Astrocyte of the spinal cord (primary cell): Measurements from ENCODE around the gene USP22.

Experiments
- DNase-seq: peaks from one replicate; pipeline ENCODE4 v3.0.0; 2011; ENCODE audit warnings: low read depth, low spot score
- H3K4me3 ChIP-seq: 2 replicates; pipeline ENCODE4 v1.5.1; 2011; ENCODE audit warnings: low read depth, mild to moderate bottlenecking, low read length, moderate library complexity
- CTCF ChIP-seq: IDR thresholded peaks from 2 replicates; pipeline ENCODE4 v1.5.1; 2012; ENCODE audit warnings: low read depth, mild to moderate bottlenecking, low read length, inconsistent platforms
- in situ Hi-C: cut with HindIII; loops from 2 replicates; pipeline ENCODE4 v1.10.0; 2017; ENCODE audit warnings: low sequenced_read_pairs

USP22 gene

GRCh38 chr17:21082001-21082436 lies 39.2 kb upstream of the USP22 start:
- no peak overlapping the region for H3K4me3 ChIP-seq
- in situ Hi-C loops, result no loop called here
- no peak for TF ChIP-seq CTCF
- DNase-seq, result no peak

- no peak overlapping the region for H3K4me3 ChIP-seq
- TF ChIP-seq CTCF, result no peak
- no peak for DNase-seq
- in situ Hi-C loops, result no loop called here
These were observed 36.4 kb upstream of the USP22 start for GRCh38 chr17:21079196-21079595.

GRCh38 chr17:21078016-21078780 lies 35.4 kb upstream of the USP22 start:
- in situ Hi-C loops, result no loop called here
- H3K4me3 ChIP-seq, result no peak overlapping the region
- DNase-seq, result no peak
- no peak for TF ChIP-seq CTCF

- DNase-seq, result no peak
- TF ChIP-seq CTCF, result no peak
- no peak overlapping the region for H3K4me3 ChIP-seq
- in situ Hi-C loops, result no loop called here
These were observed 34.5 kb upstream of the USP22 start for GRCh38 chr17:21077281-21077680.

GRCh38 chr17:21076242-21076641 lies 33.4 kb upstream of the USP22 start:
- DNase-seq, result no peak
- no peak overlapping the region for H3K4me3 ChIP-seq
- in situ Hi-C loops, result no loop called here
- TF ChIP-seq CTCF, result no peak

GRCh38 chr17:21075739-21076085 lies 32.9 kb upstream of the USP22 start:
- DNase-seq, result no peak
- in situ Hi-C loops, result no loop called here
- TF ChIP-seq CTCF, result no peak
- H3K4me3 ChIP-seq, result no peak overlapping the region
